ENCODE measurements around the gene TSPAN3. TPM values are rescaled to one million over a fixed set of nuclear protein-coding genes. Genes with fewer than 3 reads are reported as not detected.

Gene TSPAN3
- total RNA-seq, 1 experiment from 2014 or later: 404 TPM

DNA sequence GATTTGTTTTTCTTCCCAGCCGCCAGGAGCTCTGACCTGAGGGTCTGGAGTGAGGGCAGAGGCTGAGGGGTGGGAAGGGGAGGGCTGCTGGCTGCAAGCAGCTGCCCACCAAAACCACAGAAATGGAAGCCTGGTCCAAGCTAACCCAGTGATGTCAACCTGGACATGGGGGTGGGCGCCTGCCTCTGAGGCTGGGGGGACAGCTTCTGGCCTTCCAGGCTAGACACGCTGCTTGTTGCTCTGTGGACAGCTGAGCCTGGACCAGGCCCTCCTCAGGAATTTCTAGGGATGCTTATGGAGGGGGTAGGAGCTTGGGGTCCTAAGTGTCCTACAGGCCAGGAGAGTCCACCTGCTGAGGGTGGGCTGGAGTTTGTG lies 54.6 kb downstream of the TSPAN3 start:
- Mint-ChIP-seq H3K9me3 (ENCODE audit: low read depth, unreplicated experiment) (no peaks in the 10 kb centered on the region), H3K27me3 (ENCODE audit: unreplicated experiment) (peaks cover 84% of the 10 kb centered on the region), H3K4me1 (ENCODE audit: low read depth, unreplicated experiment) (no peaks in the 10 kb centered on the region), H3K4me3 (ENCODE audit: low read depth, unreplicated experiment) (no peak overlapping the region), H3K27ac (ENCODE audit: unreplicated experiment) (no peak overlapping the region), H3K36me3 (ENCODE audit: insufficient read depth, unreplicated experiment) (peaks cover 10% of the 10 kb centered on the region)
- intact Hi-C loops (cut with micrococcal nuclease; ENCODE audit: unreplicated experiment): no loop called here
- CTCF ChIA-PET: no interaction called here
- no peak for DNase-seq
- TF ChIP-seq CTCF (IDR thresholded peaks at IDR 0.05; ENCODE audit: unreplicated experiment): no peak
- BruUV-seq (replicated peaks): no TSS peak

- CTCF ChIA-PET: interaction anchor here (0.5 kb wide), 1 partner anchor 29 kb away, joined by 6 read pairs; no protein-coding TSS in a partner anchor
- Mint-ChIP-seq H3K36me3 (ENCODE audit: insufficient read depth, unreplicated experiment) (peaks cover 10% of the 10 kb centered on the region), H3K27me3 (ENCODE audit: unreplicated experiment) (peaks cover 89% of the 10 kb centered on the region), H3K4me3 (ENCODE audit: low read depth, unreplicated experiment) (no peak overlapping the region), H3K9me3 (ENCODE audit: low read depth, unreplicated experiment) (no peaks in the 10 kb centered on the region), H3K4me1 (ENCODE audit: low read depth, unreplicated experiment) (no peaks in the 10 kb centered on the region), H3K27ac (ENCODE audit: unreplicated experiment) (no peak overlapping the region)
- no peak for DNase-seq
- intact Hi-C loops (cut with micrococcal nuclease; ENCODE audit: unreplicated experiment): no loop called here
- no TSS peak for BruUV-seq (replicated peaks)
- no peak for TF ChIP-seq CTCF (IDR thresholded peaks at IDR 0.05; ENCODE audit: unreplicated experiment)
Measured at GRCh38 chr15:77015646-77016320, 55.1 kb downstream of the TSPAN3 start.

GRCh38 chr15:77014132-77015081 lies 56.5 kb downstream of the TSPAN3 start:
- intact Hi-C loops (cut with micrococcal nuclease; ENCODE audit: unreplicated experiment): no loop called here
- DNase-seq: no peak
- Mint-ChIP-seq H3K36me3 (ENCODE audit: insufficient read depth, unreplicated experiment) (peaks cover 5% of the 10 kb centered on the region), H3K4me1 (ENCODE audit: low read depth, unreplicated experiment) (no peaks in the 10 kb centered on the region), H3K27me3 (ENCODE audit: unreplicated experiment) (peaks cover 94% of the 10 kb centered on the region), H3K9me3 (ENCODE audit: low read depth, unreplicated experiment) (no peaks in the 10 kb centered on the region), H3K4me3 (ENCODE audit: low read depth, unreplicated experiment) (no peak overlapping the region), H3K27ac (ENCODE audit: unreplicated experiment) (peak overlapping the region; percentile 34)
- BruUV-seq (replicated peaks): no TSS peak
- TF ChIP-seq CTCF (IDR thresholded peaks at IDR 0.05; ENCODE audit: unreplicated experiment): no peak
- CTCF ChIA-PET: no interaction called here

DNA sequence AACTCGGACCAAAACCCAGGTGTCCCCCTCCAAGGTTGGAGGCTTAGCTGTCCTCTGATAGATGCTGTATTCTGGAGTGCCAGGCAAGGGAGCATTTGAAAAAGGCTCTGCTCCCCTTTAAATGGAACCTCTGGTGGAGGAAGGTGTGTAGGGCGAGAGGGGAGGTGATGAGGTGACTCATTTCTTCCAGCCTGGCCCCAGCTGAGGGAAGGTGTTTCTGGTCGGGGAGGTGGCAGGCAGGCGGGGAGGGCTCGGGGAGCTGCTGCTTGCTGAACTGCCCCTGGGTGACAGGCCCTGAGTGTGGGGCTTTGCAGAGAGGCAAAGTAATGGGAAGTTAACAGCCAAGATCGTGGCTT lies 57.2 kb downstream of the TSPAN3 start:
- peaks cover 5% of the 10 kb centered on the region for H3K36me3 Mint-ChIP-seq (ENCODE audit: insufficient read depth, unreplicated experiment)
- BruUV-seq (replicated peaks): no TSS peak
- peaks cover 93% of the 10 kb centered on the region for H3K27me3 Mint-ChIP-seq (ENCODE audit: unreplicated experiment)
- no peaks in the 10 kb centered on the region for H3K4me1 Mint-ChIP-seq (ENCODE audit: low read depth, unreplicated experiment)
- no peak for TF ChIP-seq CTCF (IDR thresholded peaks at IDR 0.05; ENCODE audit: unreplicated experiment)
- peak overlapping the region; percentile 34 for H3K27ac Mint-ChIP-seq (ENCODE audit: unreplicated experiment)
- CTCF ChIA-PET: no interaction called here
- no peak overlapping the region for H3K4me3 Mint-ChIP-seq (ENCODE audit: low read depth, unreplicated experiment)
- peak; percentile 50 for DNase-seq
- H3K9me3 Mint-ChIP-seq (ENCODE audit: low read depth, unreplicated experiment): no peaks in the 10 kb centered on the region
- intact Hi-C loops (cut with micrococcal nuclease; ENCODE audit: unreplicated experiment): no loop called here

Measured in Calu3 (cell line).